Measurements from ENCODE around the gene PHEX.

DNA sequence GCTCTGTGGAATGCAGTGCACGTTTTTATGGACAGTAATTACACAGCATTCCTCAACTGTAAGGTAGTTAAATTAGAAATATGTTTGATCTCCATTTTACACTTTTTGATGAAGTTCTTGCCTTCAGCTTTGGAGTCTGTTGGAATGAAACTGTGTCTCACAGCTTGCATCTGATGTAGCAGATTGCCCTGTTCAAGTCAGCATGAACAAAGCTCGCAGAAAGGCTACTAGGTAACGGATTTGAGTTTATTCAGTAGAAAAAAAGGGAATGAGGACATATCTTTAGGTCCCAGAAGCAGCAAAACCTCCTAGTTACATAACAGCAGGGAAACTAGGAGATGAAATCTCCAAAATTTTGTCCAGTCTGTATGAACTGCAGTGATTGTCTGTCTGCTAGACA lies 216.3 kb downstream of the PHEX start:
- TF ChIP-seq, protein P1, sequence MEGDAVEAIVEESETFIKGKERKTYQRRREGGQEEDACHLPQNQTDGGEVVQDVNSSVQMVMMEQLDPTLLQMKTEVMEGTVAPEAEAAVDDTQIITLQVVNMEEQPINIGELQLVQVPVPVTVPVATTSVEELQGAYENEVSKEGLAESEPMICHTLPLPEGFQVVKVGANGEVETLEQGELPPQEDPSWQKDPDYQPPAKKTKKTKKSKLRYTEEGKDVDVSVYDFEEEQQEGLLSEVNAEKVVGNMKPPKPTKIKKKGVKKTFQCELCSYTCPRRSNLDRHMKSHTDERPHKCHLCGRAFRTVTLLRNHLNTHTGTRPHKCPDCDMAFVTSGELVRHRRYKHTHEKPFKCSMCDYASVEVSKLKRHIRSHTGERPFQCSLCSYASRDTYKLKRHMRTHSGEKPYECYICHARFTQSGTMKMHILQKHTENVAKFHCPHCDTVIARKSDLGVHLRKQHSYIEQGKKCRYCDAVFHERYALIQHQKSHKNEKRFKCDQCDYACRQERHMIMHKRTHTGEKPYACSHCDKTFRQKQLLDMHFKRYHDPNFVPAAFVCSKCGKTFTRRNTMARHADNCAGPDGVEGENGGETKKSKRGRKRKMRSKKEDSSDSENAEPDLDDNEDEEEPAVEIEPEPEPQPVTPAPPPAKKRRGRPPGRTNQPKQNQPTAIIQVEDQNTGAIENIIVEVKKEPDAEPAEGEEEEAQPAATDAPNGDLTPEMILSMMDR (IDR thresholded peaks at IDR 0.05): no peak
- no peak for TF ChIP-seq EP300 (IDR thresholded peaks at IDR 0.05; ENCODE audit: low read depth)
